Measurements from ENCODE around the gene PICALM.
"Not testable (repeated sequence)": the region's sequence is repeated elsewhere in the genome, so short reads cannot be mapped to it uniquely, and the experiment has no call there.

The PICALM gene

GRCh38 chr11:85976525-85976924 is 92.4 kb downstream of the PICALM start:
- no peak for DNase-seq (ENCODE audit: low read depth)

GRCh38 chr11:85974122-85974521 is 94.8 kb downstream of the PICALM start:
- no peak for DNase-seq (ENCODE audit: low read depth)

- no peak for DNase-seq (ENCODE audit: low read depth)
These were observed 98.3 kb downstream of the PICALM start for GRCh38 chr11:85970593-85970992.

DNA sequence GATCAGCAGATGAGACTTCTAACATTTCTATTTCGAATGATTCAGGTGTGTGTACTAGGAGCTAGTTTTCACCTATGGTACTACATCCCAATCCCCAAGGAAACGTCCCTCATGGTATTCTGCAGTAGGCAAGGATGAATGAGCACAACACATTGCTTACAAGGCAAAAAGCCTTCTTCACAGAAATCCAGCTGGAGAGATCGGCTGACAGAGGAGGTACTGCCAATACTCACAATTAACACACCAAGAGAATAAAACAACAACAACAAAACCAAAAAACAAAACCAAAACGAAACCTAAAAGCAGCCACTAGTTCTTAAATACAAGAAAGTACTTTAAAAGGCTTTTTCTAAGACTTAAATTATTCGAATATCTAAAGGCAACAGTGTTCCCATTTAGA is 101.4 kb downstream of the PICALM start:
- DNase-seq (ENCODE audit: low read depth) = no peak

DNA sequence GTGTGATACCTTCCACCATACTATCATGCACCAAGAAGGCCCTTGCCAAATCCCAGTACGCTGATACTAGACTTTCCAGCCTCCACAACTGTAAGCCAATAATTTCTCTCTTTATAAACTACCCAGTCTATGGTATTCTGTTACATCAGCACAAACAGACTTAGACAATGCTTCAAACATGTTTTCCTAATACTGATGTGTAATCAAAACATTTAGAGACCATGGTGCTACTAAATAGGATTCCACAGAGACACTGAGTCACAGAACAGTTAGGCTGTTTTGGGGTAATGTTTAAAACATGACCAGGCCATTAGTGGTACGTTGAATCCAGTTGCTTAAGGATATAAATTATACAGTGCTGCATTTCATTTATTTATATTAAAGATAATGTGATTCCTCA is 103.7 kb downstream of the PICALM start:
- peak; percentile 44 for DNase-seq (ENCODE audit: low read depth)

GRCh38 chr11:85961930-85962363 is 106.9 kb downstream of the PICALM start:
- no peak for DNase-seq (ENCODE audit: low read depth)

DNA sequence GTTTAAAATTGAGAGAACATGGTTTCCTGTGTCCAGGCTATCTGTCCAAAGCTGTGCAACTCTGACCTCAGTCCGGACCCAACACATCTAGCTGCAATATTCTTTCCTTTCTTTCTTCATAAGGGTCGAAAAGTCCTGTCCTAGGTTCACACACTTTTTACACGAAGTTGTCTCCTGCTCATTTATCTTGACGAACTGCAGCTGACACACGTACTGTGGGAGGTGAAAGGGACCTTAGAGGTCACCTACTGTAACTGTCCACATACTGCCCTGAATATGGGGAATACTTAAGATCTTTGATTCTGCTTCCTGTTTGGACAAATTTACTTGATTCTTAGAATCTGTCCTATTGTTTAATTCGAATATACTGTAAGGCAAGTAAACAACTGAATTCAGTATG is 107.8 kb downstream of the PICALM start:
- DNase-seq (ENCODE audit: low read depth) = no peak

DNA sequence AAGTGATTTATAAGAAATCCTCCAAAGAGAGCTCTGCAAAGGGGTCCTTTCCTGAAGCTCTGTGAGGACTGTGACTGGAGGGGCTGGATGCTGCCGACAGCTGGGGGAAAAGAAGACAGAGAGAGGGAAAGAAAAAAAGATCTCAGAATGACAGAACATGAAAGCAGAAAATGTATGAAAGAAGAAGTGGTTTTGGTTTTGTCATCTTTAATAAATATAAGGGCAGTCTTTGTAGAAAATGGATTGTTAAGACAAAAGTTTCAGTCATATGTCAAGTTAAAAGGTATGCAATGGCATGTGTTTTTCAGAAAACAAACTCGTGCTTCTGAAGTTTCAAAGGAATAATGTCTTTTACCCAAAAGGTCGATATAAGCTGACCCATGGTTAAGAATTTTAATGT is 108.2 kb downstream of the PICALM start:
- no peak for DNase-seq (ENCODE audit: low read depth)

GRCh38 chr11:85955531-85955930 is 113.4 kb downstream of the PICALM start:
- peak; percentile 83 for DNase-seq (ENCODE audit: low read depth)

DNA sequence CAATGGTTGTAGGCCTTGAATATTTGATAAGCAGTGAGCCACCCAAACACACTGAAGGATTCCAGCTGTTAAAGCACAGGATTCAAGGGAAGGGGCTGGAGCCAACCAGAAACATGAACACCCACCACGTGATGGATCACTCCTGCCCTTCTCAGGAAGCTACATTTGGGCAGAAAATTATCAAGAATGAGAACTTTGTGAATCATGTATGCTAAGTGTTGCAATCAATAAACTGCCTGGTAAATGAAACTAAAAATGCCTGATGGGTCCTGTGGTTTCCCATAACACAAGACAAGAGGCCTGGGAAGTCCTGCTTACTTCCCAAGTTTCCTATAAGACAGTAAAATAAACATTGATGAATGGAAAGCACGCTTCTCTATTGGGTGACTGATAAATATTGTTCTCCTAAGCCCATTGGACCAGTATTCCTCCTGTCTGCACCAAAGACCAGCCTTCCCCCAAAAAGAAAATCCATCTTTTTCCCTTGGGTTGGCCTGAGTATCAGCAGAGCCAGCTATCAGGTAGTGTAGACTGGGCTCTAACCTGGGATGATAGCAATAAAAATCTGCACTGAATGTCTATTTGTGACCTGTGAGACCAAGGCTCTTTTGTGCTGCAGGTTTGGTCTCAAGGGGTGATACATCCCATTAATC is 115.3 kb downstream of the PICALM start:
- peak; percentile 57 for DNase-seq (ENCODE audit: low read depth)

GRCh38 chr11:85952108-85952485 is 116.8 kb downstream of the PICALM start:
- not testable (repeated sequence) for DNase-seq (ENCODE audit: low read depth)

DNA sequence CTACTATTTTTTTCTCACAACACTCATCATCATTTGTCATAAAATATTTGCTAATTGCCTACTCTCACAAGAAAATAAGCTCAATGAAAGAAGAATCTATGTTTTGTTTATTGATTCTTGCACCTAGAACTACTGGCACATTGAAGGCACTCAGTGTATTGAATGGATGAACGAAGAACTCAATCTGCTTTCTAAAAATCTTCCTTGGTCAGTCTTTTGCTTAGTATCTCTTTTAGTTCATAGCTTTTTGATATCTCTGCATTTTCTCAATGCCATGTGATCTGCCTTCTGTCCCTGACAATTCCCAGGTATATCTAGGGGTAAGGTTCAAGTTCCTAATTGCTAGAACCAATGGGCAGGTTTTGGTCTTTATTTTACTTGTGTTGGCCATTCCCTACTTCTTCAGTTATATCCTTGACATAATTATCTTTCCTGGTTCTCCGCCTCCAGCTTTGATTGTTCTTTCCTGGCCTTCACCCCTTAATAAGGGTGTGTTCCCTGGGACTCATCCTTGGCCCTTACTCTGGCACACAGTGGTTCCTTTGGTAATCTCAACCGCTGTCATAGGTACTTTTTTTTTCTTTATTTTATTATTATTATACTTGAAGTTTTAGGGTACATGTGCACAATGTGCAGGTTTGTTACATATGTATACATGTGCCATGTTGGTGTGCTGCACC is 117.3 kb downstream of the PICALM start:
- DNase-seq (ENCODE audit: low read depth) = no peak

DNA sequence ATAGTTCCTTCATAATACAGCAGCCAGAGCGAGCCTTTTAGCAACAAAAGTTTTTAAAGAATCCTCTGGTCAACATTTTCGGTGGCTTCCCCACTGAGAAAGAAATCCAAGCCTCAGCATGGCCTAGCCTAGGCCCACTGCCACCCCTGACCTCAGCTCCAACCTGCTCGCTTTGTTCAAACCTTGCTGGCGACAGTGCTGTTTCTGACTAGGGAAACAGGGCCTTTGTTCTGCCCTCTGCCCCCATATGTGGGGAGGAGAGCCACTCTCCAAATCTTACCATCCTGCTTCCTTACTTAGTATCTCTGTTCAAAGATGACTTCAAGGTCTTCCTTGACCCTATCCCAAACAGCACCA is 117.9 kb downstream of the PICALM start:
- no peak for DNase-seq (ENCODE audit: low read depth)

DNA sequence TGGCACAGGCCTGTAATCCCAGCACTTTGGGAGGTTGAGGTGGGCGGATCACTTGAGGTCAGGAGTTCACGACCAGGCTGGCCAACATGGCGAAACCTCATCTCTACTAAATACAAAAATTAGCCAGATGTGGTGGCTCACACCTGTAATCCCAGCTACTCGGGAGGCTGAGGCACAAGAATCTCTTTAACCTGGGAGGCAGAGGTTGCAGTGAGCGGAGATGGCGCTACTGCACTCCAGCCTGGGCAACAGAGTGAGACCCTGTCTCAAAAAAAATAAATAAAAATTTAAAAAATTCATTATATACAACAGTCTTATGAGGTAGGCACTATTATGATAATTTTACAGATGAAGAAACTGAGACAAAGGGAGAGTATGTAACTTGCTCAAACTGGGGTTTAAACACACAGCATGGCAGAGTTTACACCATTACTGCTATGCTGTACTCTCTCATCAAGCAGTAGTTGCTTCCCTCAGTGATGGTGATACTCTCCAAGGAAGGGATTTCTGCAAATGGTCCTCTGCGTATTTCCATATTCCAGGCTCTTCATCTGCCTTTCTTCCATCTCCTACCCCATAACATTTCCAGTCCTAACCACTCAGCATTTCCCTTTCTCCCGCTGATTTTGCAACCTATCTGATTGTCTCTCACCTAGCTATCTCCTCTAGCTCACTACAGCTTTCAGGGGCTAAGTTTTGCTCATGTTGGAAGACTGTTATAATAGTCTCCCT is 118.4 kb downstream of the PICALM start:
- DNase-seq (ENCODE audit: low read depth) = no peak

DNA sequence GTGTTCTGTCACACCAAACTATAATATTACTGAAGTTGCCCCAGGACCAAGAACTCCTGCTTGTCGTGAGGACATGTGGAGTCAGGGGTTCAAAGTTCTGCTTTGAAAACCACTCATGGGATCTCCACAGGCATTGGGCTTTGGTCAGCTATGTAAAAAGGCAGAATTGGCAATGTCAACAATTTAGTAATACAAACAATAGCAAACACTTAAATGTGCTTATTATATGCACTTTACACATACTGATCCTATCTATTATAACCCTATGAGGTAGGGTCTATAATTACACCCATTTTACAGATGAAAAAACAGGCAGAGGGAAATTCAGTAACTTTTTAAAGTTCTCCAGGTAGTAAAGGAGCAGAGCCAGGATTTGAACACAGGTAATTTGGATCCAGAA is 119.1 kb downstream of the PICALM start:
- DNase-seq (ENCODE audit: low read depth) = no peak

- DNase-seq (ENCODE audit: low read depth) = peak; percentile 16
These were observed 120.0 kb downstream of the PICALM start for GRCh38 chr11:85948884-85949283.

DNA sequence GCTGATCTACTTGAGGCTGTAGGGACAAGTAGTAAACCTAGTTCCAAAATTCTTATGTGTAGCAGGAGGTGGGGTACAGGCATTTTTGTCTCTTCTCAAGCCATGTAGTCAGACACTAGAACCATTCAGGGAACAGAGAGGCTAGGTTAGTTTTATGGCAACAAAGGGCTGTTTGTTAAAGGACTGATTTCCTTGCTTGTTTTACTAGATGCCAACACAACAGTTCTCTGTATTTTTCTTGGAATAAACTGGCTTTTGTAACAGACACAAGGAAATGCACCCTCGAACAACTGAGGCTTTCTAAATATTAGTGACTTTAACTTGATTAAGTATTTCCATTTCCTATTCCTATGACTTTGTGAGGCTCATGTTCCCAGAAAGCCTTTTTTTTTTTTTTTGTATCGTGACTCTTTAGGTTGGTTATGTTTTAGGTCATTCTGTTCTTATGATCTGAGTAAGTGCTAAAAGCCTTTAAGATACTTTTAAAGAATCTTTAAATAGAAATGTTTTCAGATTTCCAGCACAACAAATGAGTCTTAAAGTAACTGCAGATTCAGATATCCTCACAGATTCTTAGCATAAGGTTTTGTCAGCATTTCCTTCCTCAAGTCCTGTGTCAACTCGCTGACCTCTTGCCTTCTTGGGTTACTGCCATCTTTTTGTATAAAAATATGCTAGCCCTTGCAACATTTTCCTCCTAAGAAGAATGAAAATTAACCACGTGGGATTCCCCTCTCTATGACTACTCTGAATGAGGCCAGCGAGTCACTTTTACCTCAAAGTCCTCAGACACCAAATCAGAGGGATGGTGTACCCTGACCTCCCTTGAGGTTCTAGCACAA is 121.2 kb downstream of the PICALM start:
- DNase-seq (ENCODE audit: low read depth) = peak; percentile 93

DNA sequence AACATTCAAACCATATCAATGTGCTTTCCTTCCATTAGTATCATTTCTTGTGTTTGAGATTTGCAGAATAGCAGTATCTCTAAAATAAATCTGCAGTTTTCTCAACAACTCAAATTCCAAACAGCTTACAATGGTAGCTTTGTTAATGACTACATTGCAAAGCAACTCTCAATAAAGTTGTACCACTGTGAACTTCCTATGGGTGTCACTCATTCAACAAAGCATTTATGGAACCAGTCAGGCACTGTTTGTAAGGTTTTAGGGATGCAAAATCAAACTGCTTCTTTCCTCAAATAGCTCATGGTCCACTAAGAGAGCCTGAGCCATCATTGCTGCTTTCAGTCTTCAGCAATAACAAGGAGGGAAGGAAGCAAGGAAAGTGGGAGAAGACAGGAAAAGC is 122.7 kb downstream of the PICALM start:
- DNase-seq (ENCODE audit: low read depth) = peak; percentile 62

GRCh38 chr11:85945788-85946187 is 123.1 kb downstream of the PICALM start:
- peak; percentile 22 for DNase-seq (ENCODE audit: low read depth)

GRCh38 chr11:85945296-85945695 is 123.6 kb downstream of the PICALM start:
- DNase-seq (ENCODE audit: low read depth) = no peak

- peak; percentile 73 for DNase-seq (ENCODE audit: low read depth)
These were observed 127.4 kb downstream of the PICALM start for GRCh38 chr11:85941380-85941973.
